Measurements from ENCODE around the gene CHD9NB. TPM values are rescaled to one million over a fixed set of nuclear protein-coding genes. Genes with fewer than 3 reads are reported as not detected.
A peak's percentile ranks its signal among the peaks of the same experiment; 100 is the strongest.
"Not testable (repeated sequence)": the region's sequence is repeated elsewhere in the genome, so short reads cannot be mapped to it uniquely, and the experiment has no call there.

CHD9NB gene
- total RNA-seq, 1 donor from 2014 or later: 0.61 TPM

GRCh38 chr16:53042235-53042701, 10.4 kb downstream of the CHD9NB start:
- H3K27ac Mint-ChIP-seq (ENCODE audit: unreplicated experiment): no peak overlapping the region
- TF ChIP-seq CTCF (conservative IDR thresholded peaks at IDR 0.05): no peak
- no peak overlapping the region for H3K4me3 Mint-ChIP-seq
- H3K27me3 Mint-ChIP-seq (ENCODE audit: low read depth): peaks cover 30% of the 10 kb centered on the region
- peaks cover 11% of the 10 kb centered on the region for H3K9me3 Mint-ChIP-seq
- no peaks in the 10 kb centered on the region for H3K36me3 Mint-ChIP-seq (ENCODE audit: low read depth)
- no peak for DNase-seq (ENCODE audit: low read depth, low spot score)
- peaks cover 43% of the 10 kb centered on the region for H3K4me1 Mint-ChIP-seq

- no peak for DNase-seq (ENCODE audit: low read depth, low spot score)
- Mint-ChIP-seq H3K4me1 (peaks cover 47% of the 10 kb centered on the region), H3K27ac (ENCODE audit: unreplicated experiment) (peak overlapping the region; percentile 45), H3K36me3 (ENCODE audit: low read depth) (no peaks in the 10 kb centered on the region), H3K27me3 (ENCODE audit: low read depth) (peaks cover 30% of the 10 kb centered on the region), H3K9me3 (peaks cover 5% of the 10 kb centered on the region), H3K4me3 (no peak overlapping the region)
- TF ChIP-seq CTCF (conservative IDR thresholded peaks at IDR 0.05): no peak
These were observed 11.2 kb downstream of the CHD9NB start for GRCh38 chr16:53041320-53042051.

DNA sequence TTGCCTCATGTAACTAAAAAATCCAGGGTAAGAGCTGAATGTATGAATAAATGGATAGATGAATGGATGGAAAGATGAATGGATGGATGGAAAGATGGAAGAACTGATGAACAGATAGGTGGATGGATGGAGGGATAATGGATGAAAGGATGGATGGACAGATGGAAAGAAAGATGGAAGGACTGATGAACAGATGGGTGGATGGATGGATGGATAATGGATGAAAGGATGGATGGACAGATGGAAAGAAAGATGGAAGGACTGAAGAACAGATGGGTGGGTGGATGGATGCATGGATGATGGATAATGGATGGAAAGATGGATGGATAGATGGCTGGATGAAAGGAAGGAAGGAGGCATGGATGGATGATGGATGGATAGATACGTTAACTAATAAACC, 11.9 kb downstream of the CHD9NB start:
- Mint-ChIP-seq H3K27me3 (ENCODE audit: low read depth) (peaks cover 30% of the 10 kb centered on the region), H3K36me3 (ENCODE audit: low read depth) (no peaks in the 10 kb centered on the region), H3K4me1 (peaks cover 50% of the 10 kb centered on the region), H3K4me3 (no peak overlapping the region), H3K27ac (ENCODE audit: unreplicated experiment) (no peak overlapping the region), H3K9me3 (peaks cover 5% of the 10 kb centered on the region)
- no peak for TF ChIP-seq CTCF (conservative IDR thresholded peaks at IDR 0.05)
- no peak for DNase-seq (ENCODE audit: low read depth, low spot score)

DNA sequence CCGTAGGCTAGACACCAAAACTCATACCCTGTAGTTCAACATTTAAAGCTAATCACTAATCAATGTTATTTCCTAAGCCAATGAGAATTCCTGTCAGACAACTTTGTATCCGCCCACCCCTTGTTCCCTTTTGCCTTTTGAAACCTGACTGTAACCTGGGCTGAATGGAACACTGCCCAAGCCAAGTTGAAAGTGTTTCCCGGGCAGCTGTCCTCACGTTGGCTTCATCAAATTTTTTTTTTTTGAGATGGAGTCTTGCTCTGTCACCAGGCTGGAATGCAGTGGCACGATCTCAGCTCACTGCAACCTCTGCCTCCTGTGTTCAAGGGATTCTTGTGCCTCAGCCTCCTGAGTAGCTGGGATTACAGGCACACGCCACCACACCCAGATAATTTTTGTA, 16.0 kb downstream of the CHD9NB start:
- H3K4me3 Mint-ChIP-seq; H3K27me3 Mint-ChIP-seq (ENCODE audit: low read depth); DNase-seq (ENCODE audit: low read depth, low spot score); H3K27ac Mint-ChIP-seq (ENCODE audit: unreplicated experiment); H3K36me3 Mint-ChIP-seq (ENCODE audit: low read depth): not testable (repeated sequence)
- Mint-ChIP-seq H3K4me1 (peaks cover 37% of the 10 kb centered on the region), H3K9me3 (peaks cover 25% of the 10 kb centered on the region)

DNA sequence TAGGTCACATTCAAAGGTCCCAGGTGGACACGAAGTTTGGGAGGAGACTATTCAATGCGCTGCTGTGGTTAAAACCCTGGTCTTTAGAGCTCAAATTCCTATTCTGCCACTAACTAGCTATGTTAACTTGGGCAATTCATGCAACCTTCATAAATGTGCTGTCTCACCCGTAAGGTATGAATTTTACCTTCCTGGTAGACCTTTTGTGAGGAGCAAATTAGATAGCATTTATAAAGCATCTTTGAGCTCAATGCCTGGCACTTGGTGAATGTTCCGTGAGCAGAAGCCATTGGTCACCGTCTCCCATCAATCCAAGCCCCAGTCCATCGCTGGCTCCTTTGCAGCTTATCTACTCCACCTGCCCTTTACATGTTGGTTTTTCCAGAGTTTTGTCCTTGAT, 16.6 kb downstream of the CHD9NB start:
- Mint-ChIP-seq H3K36me3 (ENCODE audit: low read depth) (peaks cover 6% of the 10 kb centered on the region), H3K9me3 (peaks cover 25% of the 10 kb centered on the region), H3K4me1 (peaks cover 36% of the 10 kb centered on the region), H3K27me3 (ENCODE audit: low read depth) (peaks cover 5% of the 10 kb centered on the region), H3K4me3 (no peak overlapping the region), H3K27ac (ENCODE audit: unreplicated experiment) (no peak overlapping the region)
- DNase-seq (ENCODE audit: low read depth, low spot score): no peak
- no peak for TF ChIP-seq CTCF (conservative IDR thresholded peaks at IDR 0.05)

DNA sequence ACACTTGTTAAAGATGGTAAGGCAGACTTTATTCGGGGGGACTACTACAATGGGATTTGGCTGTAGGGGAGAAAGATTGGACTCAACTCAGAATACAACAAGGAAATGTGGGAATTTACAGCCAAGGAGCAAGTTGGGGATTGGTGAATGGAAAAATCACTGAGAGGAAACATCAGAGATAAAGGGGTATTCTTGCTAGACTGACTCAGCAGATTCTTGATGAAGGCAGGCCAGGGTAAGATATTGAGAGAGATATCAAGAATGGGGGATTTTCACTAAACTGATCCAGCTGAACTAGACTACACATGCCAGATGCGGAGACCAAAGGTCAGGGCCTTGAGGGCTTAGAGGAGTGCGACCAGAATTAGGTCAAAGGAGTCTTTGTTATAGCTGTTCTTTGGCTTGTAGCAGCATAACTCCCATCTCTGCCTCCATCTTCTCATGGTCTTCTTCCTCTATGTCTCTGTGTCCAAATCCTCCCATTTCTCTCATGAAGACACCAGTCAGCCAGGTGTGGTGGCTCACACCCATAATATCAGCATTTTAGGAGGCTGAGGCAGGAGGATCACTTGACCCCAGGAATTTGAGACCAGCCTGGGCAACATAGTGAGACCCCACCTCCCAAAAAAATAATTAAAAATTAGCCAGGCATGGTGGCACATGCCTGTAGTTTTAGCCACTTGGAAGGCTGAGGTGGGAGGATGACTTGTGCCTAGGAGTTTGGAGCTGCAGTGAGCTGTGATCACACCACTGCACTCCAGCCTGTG, 17.3 kb downstream of the CHD9NB start:
- H3K4me3 Mint-ChIP-seq: peak overlapping the region; percentile 20
- no peak for TF ChIP-seq CTCF (conservative IDR thresholded peaks at IDR 0.05)
- H3K27ac Mint-ChIP-seq (ENCODE audit: unreplicated experiment): peak overlapping the region; percentile 90

More for the DNA sequence above, 17.3 kb downstream of the CHD9NB start:
- peaks cover 6% of the 10 kb centered on the region for H3K36me3 Mint-ChIP-seq (ENCODE audit: low read depth)
- no peaks in the 10 kb centered on the region for H3K27me3 Mint-ChIP-seq (ENCODE audit: low read depth)
- DNase-seq (ENCODE audit: low read depth, low spot score): peak; percentile 29
- H3K4me1 Mint-ChIP-seq: peaks cover 29% of the 10 kb centered on the region
- H3K9me3 Mint-ChIP-seq: peaks cover 22% of the 10 kb centered on the region
